ENCODE measurements around the gene NAALAD2.

NAALAD2 gene

DNA sequence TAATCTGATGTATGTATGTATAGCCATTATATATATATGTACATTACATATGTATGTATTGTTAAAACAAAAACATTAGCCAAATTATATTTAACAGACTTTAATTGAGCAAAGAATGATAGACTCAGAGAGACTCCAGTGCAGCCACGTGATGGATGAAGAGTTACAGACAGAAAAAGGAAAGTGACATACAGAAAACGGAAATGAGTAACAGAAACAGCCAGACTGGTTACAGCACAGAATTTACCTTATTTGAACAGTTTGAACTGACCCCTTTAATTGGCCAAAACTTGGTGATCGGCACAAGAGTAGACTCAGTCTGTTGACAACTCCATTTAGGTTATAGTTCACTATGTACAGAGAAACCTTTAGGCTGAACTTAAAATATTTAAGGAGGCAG is 53.4 kb downstream of the NAALAD2 start:
- H3K9ac ChIP-seq (ENCODE audit: low read depth, low read length, poor library complexity) = no peak overlapping the region
- no peak overlapping the region for H2BK5ac ChIP-seq (ENCODE audit: low read length)
- H3K14ac ChIP-seq (ENCODE audit: low read length) = no peak overlapping the region
- H3K4ac ChIP-seq (ENCODE audit: low read length) = no peak overlapping the region
- H4K91ac ChIP-seq (ENCODE audit: low read depth, low read length, poor library complexity) = no peak overlapping the region
- no peaks in the 10 kb centered on the region for H3K4me1 ChIP-seq (ENCODE audit: control insufficient read depth in 2 of 2, insufficient read depth in 1 of 2, low read depth in 1 of 2, low read length in 2 of 2)
- H3K4me3 ChIP-seq (ENCODE audit: low read length in 2 of 2) = no peak overlapping the region
- H2BK12ac ChIP-seq (ENCODE audit: low read length) = no peak overlapping the region
- no peak overlapping the region for H3K18ac ChIP-seq (ENCODE audit: low read length)
- no peaks in the 10 kb centered on the region for H3K9me3 ChIP-seq (replicated peaks in 1 of 2; ENCODE audit: control insufficient read depth in 2 of 2, insufficient read depth in 1 of 2, low read depth in 1 of 2, low read length in 2 of 2)
- H3K23ac ChIP-seq (ENCODE audit: low read depth, low read length, poor library complexity) = no peak overlapping the region
- WGBS, 2 donors (ENCODE audit: extremely low coverage in 2 of 2, insufficient read length in 2 of 2, insufficient replicate concordance in 1 of 2) = no CpG with 5 or more reads among the region's 3 CpGs
- no peak overlapping the region for H2BK15ac ChIP-seq (ENCODE audit: low read length)
- no peak for DNase-seq (ENCODE audit: low spot score)
- H2AFZ ChIP-seq (ENCODE audit: low read length) = no peak overlapping the region
- H2AK5ac ChIP-seq (ENCODE audit: low read depth, low read length) = no peak overlapping the region
- H4K8ac ChIP-seq (ENCODE audit: low read depth, low read length) = no peak overlapping the region
- H2BK120ac ChIP-seq (ENCODE audit: low read depth, low read length) = no peak overlapping the region
- H3K27ac ChIP-seq (replicated peaks; ENCODE audit: low read length) = no peak overlapping the region
- no peaks in the 10 kb centered on the region for H3K79me1 ChIP-seq (ENCODE audit: low read depth, low read length)
- H3K27me3 ChIP-seq (ENCODE audit: control insufficient read depth in 3 of 3, insufficient read depth in 3 of 3, low read depth in 1 of 3, low read length in 3 of 3) = no peaks in the 10 kb centered on the region
- H3K36me3 ChIP-seq (replicated peaks in 1 of 2; ENCODE audit: control insufficient read depth in 2 of 2, insufficient read depth in 2 of 2, low read length in 2 of 2) = peaks cover 4 to 11% of the 10 kb centered on the region in 2 donors
- no peak overlapping the region for H3K4me2 ChIP-seq (ENCODE audit: insufficient read depth, low read length, poor library complexity, severe bottlenecking)

DNA sequence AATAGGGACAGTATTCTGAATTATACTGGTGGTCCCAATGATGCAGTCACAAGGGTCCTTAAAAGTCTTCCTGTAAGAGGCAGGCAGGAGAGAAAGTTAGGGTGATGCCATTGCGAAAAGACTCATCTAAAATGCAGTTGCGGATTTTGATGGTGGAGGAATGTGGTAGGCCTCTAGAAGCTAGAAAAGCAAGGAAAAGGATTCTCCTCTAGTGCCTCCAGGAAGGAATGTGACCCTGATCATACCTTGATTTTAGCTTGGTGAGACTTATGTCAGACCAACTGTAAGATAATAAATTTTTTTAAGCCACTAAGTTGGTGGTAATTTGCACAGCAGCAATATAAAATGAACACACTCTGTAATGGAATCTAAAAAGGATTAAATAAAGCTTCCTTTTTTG is 54.5 kb downstream of the NAALAD2 start:
- Histone ChIP-seq H3K18ac (ENCODE audit: low read length) (no peak overlapping the region), H3K4me2 (ENCODE audit: insufficient read depth, low read length, poor library complexity, severe bottlenecking) (no peak overlapping the region), H3K27ac (replicated peaks; ENCODE audit: low read length) (no peak overlapping the region), H2BK12ac (ENCODE audit: low read length) (no peak overlapping the region), H2AFZ (ENCODE audit: low read length) (no peak overlapping the region), H3K14ac (ENCODE audit: low read length) (no peak overlapping the region), H3K4me1 (ENCODE audit: control insufficient read depth in 2 of 2, insufficient read depth in 1 of 2, low read depth in 1 of 2, low read length in 2 of 2) (no peaks in the 10 kb centered on the region), H3K23ac (ENCODE audit: low read depth, low read length, poor library complexity) (no peak overlapping the region), H2BK5ac (ENCODE audit: low read length) (no peak overlapping the region), H2BK120ac (ENCODE audit: low read depth, low read length) (no peak overlapping the region), H2AK5ac (ENCODE audit: low read depth, low read length) (no peak overlapping the region), H3K4me3 (ENCODE audit: low read length in 2 of 2) (no peak overlapping the region), H3K27me3 (ENCODE audit: control insufficient read depth in 3 of 3, insufficient read depth in 3 of 3, low read depth in 1 of 3, low read length in 3 of 3) (no peaks in the 10 kb centered on the region), H3K4ac (ENCODE audit: low read length) (no peak overlapping the region), H3K9me3 (replicated peaks in 1 of 2; ENCODE audit: control insufficient read depth in 2 of 2, insufficient read depth in 1 of 2, low read depth in 1 of 2, low read length in 2 of 2) (no peaks in the 10 kb centered on the region), H2BK15ac (ENCODE audit: low read length) (no peak overlapping the region), H3K9ac (ENCODE audit: low read depth, low read length, poor library complexity) (no peak overlapping the region), H3K36me3 (replicated peaks in 1 of 2; ENCODE audit: control insufficient read depth in 2 of 2, insufficient read depth in 2 of 2, low read length in 2 of 2) (peaks cover 4 to 23% of the 10 kb centered on the region in 2 donors), H4K91ac (ENCODE audit: low read depth, low read length, poor library complexity) (no peak overlapping the region), H3K79me1 (ENCODE audit: low read depth, low read length) (no peaks in the 10 kb centered on the region), H4K8ac (ENCODE audit: low read depth, low read length) (no peak overlapping the region)
- no peak for DNase-seq (ENCODE audit: low spot score)
- WGBS, 2 donors (ENCODE audit: extremely low coverage in 2 of 2, insufficient read length in 2 of 2, insufficient replicate concordance in 1 of 2) = no CpG with 5 or more reads among the region's 2 CpGs

DNA sequence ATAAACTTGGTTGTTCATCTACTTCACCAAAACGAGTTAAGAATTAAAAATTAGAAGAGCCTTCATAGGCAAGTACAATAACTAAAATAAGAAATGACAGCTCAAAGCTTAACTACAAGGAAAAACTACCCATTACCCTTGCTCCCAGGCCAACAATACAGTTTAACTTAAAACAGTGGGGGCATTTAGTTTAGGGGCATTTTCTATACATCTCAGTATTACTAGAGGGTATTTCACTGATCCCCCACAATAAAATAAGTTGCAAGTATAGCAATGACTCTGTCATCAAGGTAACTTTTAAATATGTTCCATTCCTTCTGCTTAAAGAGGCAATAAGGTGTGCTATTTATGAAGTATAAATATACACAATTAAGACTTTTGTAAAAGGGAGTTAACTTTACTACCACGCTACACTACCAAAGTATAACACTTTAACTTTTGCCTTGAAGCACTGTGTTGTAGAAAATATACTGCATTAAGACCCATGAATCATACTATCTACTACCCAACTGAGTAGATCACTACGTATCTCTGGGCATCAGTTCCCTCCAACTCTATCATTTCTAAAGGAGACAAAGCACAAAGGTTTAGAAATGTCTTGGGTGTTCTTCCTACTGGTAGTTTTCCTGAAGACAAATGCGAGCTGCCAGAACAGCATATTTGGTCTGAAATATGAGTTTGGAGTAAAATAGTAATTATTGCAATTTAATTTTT is 58.6 kb downstream of the NAALAD2 start:
- Histone ChIP-seq H3K4me2 (ENCODE audit: insufficient read depth, low read length, poor library complexity, severe bottlenecking) (no peak overlapping the region), H4K8ac (ENCODE audit: low read depth, low read length) (no peak overlapping the region), H3K9me3 (replicated peaks in 1 of 2; ENCODE audit: control insufficient read depth in 2 of 2, insufficient read depth in 1 of 2, low read depth in 1 of 2, low read length in 2 of 2) (no peaks in the 10 kb centered on the region), H3K9ac (ENCODE audit: low read depth, low read length, poor library complexity) (no peak overlapping the region), H2BK5ac (ENCODE audit: low read length) (no peak overlapping the region), H3K79me1 (ENCODE audit: low read depth, low read length) (no peaks in the 10 kb centered on the region), H3K18ac (ENCODE audit: low read length) (no peak overlapping the region), H3K27ac (replicated peaks; ENCODE audit: low read length) (no peak overlapping the region), H3K36me3 (replicated peaks in 1 of 2; ENCODE audit: control insufficient read depth in 2 of 2, insufficient read depth in 2 of 2, low read length in 2 of 2) (peaks cover 2 to 37% of the 10 kb centered on the region in 2 donors), H3K4me3 (ENCODE audit: low read length in 2 of 2) (no peak overlapping the region), H3K14ac (ENCODE audit: low read length) (no peak overlapping the region), H2BK15ac (ENCODE audit: low read length) (no peak overlapping the region), H3K4me1 (ENCODE audit: control insufficient read depth in 2 of 2, insufficient read depth in 1 of 2, low read depth in 1 of 2, low read length in 2 of 2) (no peaks in the 10 kb centered on the region), H2BK120ac (ENCODE audit: low read depth, low read length) (no peak overlapping the region), H3K23ac (ENCODE audit: low read depth, low read length, poor library complexity) (no peak overlapping the region), H2AK5ac (ENCODE audit: low read depth, low read length) (no peak overlapping the region), H3K27me3 (ENCODE audit: control insufficient read depth in 3 of 3, insufficient read depth in 3 of 3, low read depth in 1 of 3, low read length in 3 of 3) (no peaks in the 10 kb centered on the region), H4K91ac (ENCODE audit: low read depth, low read length, poor library complexity) (no peak overlapping the region), H2AFZ (ENCODE audit: low read length) (no peak overlapping the region), H2BK12ac (ENCODE audit: low read length) (no peak overlapping the region), H3K4ac (ENCODE audit: low read length) (no peak overlapping the region)
- no CpG with 5 or more reads among the region's 4 CpGs for WGBS, 2 donors (ENCODE audit: extremely low coverage in 2 of 2, insufficient read length in 2 of 2, insufficient replicate concordance in 1 of 2)
- no peak for DNase-seq (ENCODE audit: low spot score)

DNA sequence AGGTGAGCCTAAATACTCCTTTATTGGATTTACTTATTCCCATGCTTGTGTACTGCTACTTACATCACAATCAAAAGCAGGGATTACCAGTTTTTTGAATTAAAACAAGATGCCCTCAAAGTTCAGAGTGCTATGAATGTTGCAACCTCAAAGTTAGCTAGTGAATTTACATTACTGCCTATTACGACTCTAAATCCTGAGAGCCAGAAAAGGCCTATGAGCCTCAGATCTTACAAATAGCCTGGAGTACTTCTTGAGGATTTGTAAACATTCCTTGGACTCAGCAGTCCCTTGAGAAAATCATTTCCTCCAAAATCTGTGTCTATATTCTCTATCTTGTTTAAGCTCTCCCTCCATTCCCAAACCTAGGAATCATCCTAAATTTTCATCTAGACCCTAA is 62.9 kb downstream of the NAALAD2 start:
- no peak overlapping the region for H3K27ac ChIP-seq (replicated peaks; ENCODE audit: low read length)
- WGBS, 2 donors (ENCODE audit: extremely low coverage in 2 of 2, insufficient read length in 2 of 2, insufficient replicate concordance in 1 of 2) = no CpG with 5 or more reads among the region's 1 CpG
- no peaks in the 10 kb centered on the region for H3K4me1 ChIP-seq (ENCODE audit: control insufficient read depth in 2 of 2, insufficient read depth in 1 of 2, low read depth in 1 of 2, low read length in 2 of 2)
- H2BK120ac ChIP-seq (ENCODE audit: low read depth, low read length) = no peak overlapping the region
- no peak overlapping the region for H3K14ac ChIP-seq (ENCODE audit: low read length)
- no peak overlapping the region for H3K4me3 ChIP-seq (ENCODE audit: low read length in 2 of 2)
- H3K27me3 ChIP-seq (ENCODE audit: control insufficient read depth in 3 of 3, insufficient read depth in 3 of 3, low read depth in 1 of 3, low read length in 3 of 3) = no peaks in the 10 kb centered on the region
- H2AK5ac ChIP-seq (ENCODE audit: low read depth, low read length) = no peak overlapping the region
- H3K9me3 ChIP-seq (replicated peaks in 1 of 2; ENCODE audit: control insufficient read depth in 2 of 2, insufficient read depth in 1 of 2, low read depth in 1 of 2, low read length in 2 of 2) = no peaks in the 10 kb centered on the region
- H4K8ac ChIP-seq (ENCODE audit: low read depth, low read length) = no peak overlapping the region
- H2BK15ac ChIP-seq (ENCODE audit: low read length) = no peak overlapping the region
- H3K36me3 ChIP-seq (replicated peaks in 1 of 2; ENCODE audit: control insufficient read depth in 2 of 2, insufficient read depth in 2 of 2, low read length in 2 of 2) = peaks cover 0 to 65% of the 10 kb centered on the region in 2 donors
- no peak overlapping the region for H3K4me2 ChIP-seq (ENCODE audit: insufficient read depth, low read length, poor library complexity, severe bottlenecking)
- H2BK12ac ChIP-seq (ENCODE audit: low read length) = no peak overlapping the region
- no peak overlapping the region for H3K9ac ChIP-seq (ENCODE audit: low read depth, low read length, poor library complexity)
- no peak overlapping the region for H3K18ac ChIP-seq (ENCODE audit: low read length)
- H3K23ac ChIP-seq (ENCODE audit: low read depth, low read length, poor library complexity) = no peak overlapping the region
- no peak overlapping the region for H3K4ac ChIP-seq (ENCODE audit: low read length)
- no peak overlapping the region for H2AFZ ChIP-seq (ENCODE audit: low read length)
- no peak overlapping the region for H4K91ac ChIP-seq (ENCODE audit: low read depth, low read length, poor library complexity)
- no peak for DNase-seq (ENCODE audit: low spot score)
- H3K79me1 ChIP-seq (ENCODE audit: low read depth, low read length) = no peaks in the 10 kb centered on the region
- H2BK5ac ChIP-seq (ENCODE audit: low read length) = no peak overlapping the region
